Measurements from ENCODE around the gene MACROD2. TPM values are rescaled to one million over a fixed set of nuclear protein-coding genes. Genes with fewer than 3 reads are reported as not detected.
A peak's percentile ranks its signal among the peaks of the same experiment; 100 is the strongest.

The MACROD2 gene
- total RNA-seq, 1 experiment from 2014 or later = 1.6 TPM

GRCh38 chr20:14336686-14337085, 341.4 kb downstream of the MACROD2 start:
- Histone ChIP-seq H4K91ac (ENCODE audit: insufficient read length, low read depth, low read length) (no peak overlapping the region), H3K4me2 (ENCODE audit: insufficient read depth, insufficient read length, low read length) (peak overlapping the region; percentile 56), H3K79me1 (ENCODE audit: insufficient read depth, low read depth, low read length, poor library complexity, severe bottlenecking) (no peaks in the 10 kb centered on the region), H2BK12ac (ENCODE audit: insufficient read length, low read depth, low read length) (no peak overlapping the region), H4K5ac (ENCODE audit: insufficient read length, low read depth, low read length) (no peak overlapping the region), H2BK120ac (ENCODE audit: low read depth, low read length, poor library complexity, severe bottlenecking) (no peak overlapping the region), H4K8ac (replicated peaks; ENCODE audit: insufficient read length, low read depth, low read length) (no peak overlapping the region), H3K79me2 (ENCODE audit: insufficient read depth, low read length) (no peaks in the 10 kb centered on the region), H2BK20ac (ENCODE audit: low read depth, low read length, poor library complexity, severe bottlenecking) (no peak overlapping the region), H2AK5ac (ENCODE audit: insufficient read length, low read length) (no peak overlapping the region), H3K23ac (ENCODE audit: insufficient read length, low read depth, low read length) (no peak overlapping the region), H4K20me1 (ENCODE audit: control insufficient read depth, insufficient read depth, insufficient read length) (no peaks in the 10 kb centered on the region), H3K27me3 (ENCODE audit: insufficient read depth, low read length) (no peaks in the 10 kb centered on the region), H3K9me3 (ENCODE audit: control insufficient read depth, low read depth, low read length) (no peaks in the 10 kb centered on the region), H2AFZ (ENCODE audit: low read length) (no peak overlapping the region), H3K4me1 (ENCODE audit: insufficient read depth, low read length) (0 out of 2 replicates have a peak, but pooled peaks cover under 1% of the 10 kb centered on the region), H3K9ac (ENCODE audit: extremely low read depth, insufficient read length, low read length) (no peak overlapping the region), H2BK15ac (ENCODE audit: low read depth, low read length) (no peak overlapping the region), H3K18ac (ENCODE audit: insufficient read length, low read depth, low read length) (no peak overlapping the region), H2BK5ac (ENCODE audit: insufficient read length, low read length) (no peak overlapping the region), H3K4ac (ENCODE audit: low read depth, low read length) (no peak overlapping the region), H3T11ph (ENCODE audit: low read length) (no peak overlapping the region), H3K14ac (ENCODE audit: insufficient read depth, low read length) (no peak overlapping the region), H3K23me2 (ENCODE audit: insufficient read length, low read depth, low read length, poor library complexity, severe bottlenecking) (peaks cover 4% of the 10 kb centered on the region), H3K27ac (ENCODE audit: insufficient read length, low read depth, low read length) (no peak overlapping the region), H3K56ac (ENCODE audit: insufficient read length, low read depth, low read length) (no peak overlapping the region)
- DNase-seq = no peak
- H3K27ac Mint-ChIP-seq = no peak overlapping the region
- H3K4me1 Mint-ChIP-seq = peaks cover 34 to 35% of the 10 kb centered on the region in 2 experiments
- no CpG with 5 or more reads among the region's 4 CpGs for WGBS (ENCODE audit: extremely low coverage, insufficient read length, low lambda C conversion rate)
- no peak for TF ChIP-seq CTCF (conservative IDR thresholded peaks at IDR 0.05)
- H3K36me3 Mint-ChIP-seq (ENCODE audit: insufficient read depth in 1 of 3, low read depth in 3 of 3) = no peaks in the 10 kb centered on the region
- no peaks in the 10 kb centered on the region for H3K9me3 Mint-ChIP-seq
- H3K27me3 Mint-ChIP-seq (ENCODE audit: low read depth) = no peaks in the 10 kb centered on the region; the same call in 1 of the 2 replicates
- H3K4me3 Mint-ChIP-seq = peak overlapping the region in 1 of 2 experiments; percentile 67; a peak in 3 of 5 replicates

Measured in H9 (cell line).